GM21390 (cell line): ENCODE data around the gene GRID1.
"Not testable (repeated sequence)": the region's sequence is repeated elsewhere in the genome, so short reads cannot be mapped to it uniquely, and the experiment has no call there.

Experiments used
- ATAC-seq: cut with Tn5 transposase; IDR thresholded peaks from one replicate; pipeline ENCODE4 v1.9.1; 2021; ENCODE audit not compliant: unreplicated experiment

GRID1 gene

GRCh38 chr10:85699066-85699465 lies 667.5 kb downstream of the GRID1 start:
- not testable (repeated sequence) for ATAC-seq

GRCh38 chr10:85696893-85697292 lies 669.7 kb downstream of the GRID1 start:
- no peak for ATAC-seq

GRCh38 chr10:85682621-85683020 lies 684.0 kb downstream of the GRID1 start:
- ATAC-seq, result no peak

- ATAC-seq, result no peak
Observed at GRCh38 chr10:85679710-85680109, 686.9 kb downstream of the GRID1 start.

- ATAC-seq, result no peak
Observed at GRCh38 chr10:85679061-85679460, 687.5 kb downstream of the GRID1 start.

GRCh38 chr10:85674851-85675250 lies 691.7 kb downstream of the GRID1 start:
- ATAC-seq, result no peak

GRCh38 chr10:85673270-85673669 lies 693.3 kb downstream of the GRID1 start:
- no peak for ATAC-seq

GRCh38 chr10:85671530-85671929 lies 695.1 kb downstream of the GRID1 start:
- no peak for ATAC-seq

- no peak for ATAC-seq
Observed at GRCh38 chr10:85668522-85668921, 698.1 kb downstream of the GRID1 start.

- ATAC-seq, result no peak
Observed at GRCh38 chr10:85667638-85668233, 698.9 kb downstream of the GRID1 start.

GRCh38 chr10:85666987-85667386 lies 699.6 kb downstream of the GRID1 start:
- no peak for ATAC-seq

GRCh38 chr10:85666102-85666501 lies 700.5 kb downstream of the GRID1 start:
- ATAC-seq, result peak; percentile 85

GRCh38 chr10:85665681-85666080 lies 700.9 kb downstream of the GRID1 start:
- ATAC-seq, result no peak

GRCh38 chr10:85665078-85665477 lies 701.5 kb downstream of the GRID1 start:
- ATAC-seq, result no peak

- no peak for ATAC-seq
Observed at GRCh38 chr10:85661123-85661522, 705.5 kb downstream of the GRID1 start.

GRCh38 chr10:85659331-85659730 lies 707.3 kb downstream of the GRID1 start:
- no peak for ATAC-seq

- ATAC-seq, result no peak
Observed at GRCh38 chr10:85658518-85658917, 708.1 kb downstream of the GRID1 start.

- ATAC-seq, result no peak
Observed at GRCh38 chr10:85657476-85658113, 709.0 kb downstream of the GRID1 start.

- ATAC-seq, result no peak
Observed at GRCh38 chr10:85655411-85655810, 711.2 kb downstream of the GRID1 start.

GRCh38 chr10:85651497-85651882 lies 715.1 kb downstream of the GRID1 start:
- ATAC-seq, result no peak

- ATAC-seq, result no peak
Observed at GRCh38 chr10:85650791-85651496, 715.7 kb downstream of the GRID1 start.

- no peak for ATAC-seq
Observed at GRCh38 chr10:85649461-85649860, 717.1 kb downstream of the GRID1 start.
